COLO829 (cell line): Measurements from ENCODE around the gene PTPRN2.
"Not testable (repeated sequence)": the region's sequence is repeated elsewhere in the genome, so short reads cannot be mapped to it uniquely, and the experiment has no call there.

Experiments
- DNase-seq: peaks from one replicate; pipeline ENCODE4 v3.0.0; 2012; ENCODE audit warnings: low spot score

PTPRN2 gene

DNA sequence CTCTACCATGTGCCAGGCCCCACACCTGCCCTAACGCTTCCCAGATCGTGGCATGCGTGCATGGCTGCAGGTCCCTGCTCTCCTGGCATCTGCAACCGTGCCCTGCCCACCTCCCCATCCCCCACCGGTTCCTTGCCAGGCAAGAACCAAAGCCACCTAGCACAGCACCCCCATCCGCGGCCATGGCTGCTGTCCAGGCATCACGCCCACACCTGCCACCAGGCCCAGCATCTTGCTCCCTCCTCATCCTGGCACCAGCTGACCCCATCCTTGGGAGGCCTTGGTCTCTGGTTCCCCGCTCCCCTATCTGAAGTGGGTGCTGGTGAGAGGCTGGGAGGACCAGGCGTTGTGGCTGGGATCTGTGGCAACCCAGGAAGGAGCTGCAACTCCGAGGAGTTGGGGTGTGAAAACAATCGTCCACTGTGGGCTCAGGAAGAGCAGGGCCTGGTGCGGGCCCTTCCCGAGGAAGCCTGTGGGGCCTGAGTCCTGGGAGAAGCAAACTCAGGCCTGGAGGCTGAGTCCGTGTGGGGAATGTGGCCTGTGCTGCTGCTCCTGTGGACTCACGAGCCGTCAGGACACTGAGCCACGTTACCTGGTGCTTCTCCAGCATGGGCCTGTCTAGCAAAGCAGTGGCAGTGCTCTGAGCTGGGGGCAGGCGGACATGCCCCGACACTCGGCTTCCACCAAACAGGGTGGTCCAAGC is 833.8 kb downstream of the PTPRN2 start:
- DNase-seq, result no peak

DNA sequence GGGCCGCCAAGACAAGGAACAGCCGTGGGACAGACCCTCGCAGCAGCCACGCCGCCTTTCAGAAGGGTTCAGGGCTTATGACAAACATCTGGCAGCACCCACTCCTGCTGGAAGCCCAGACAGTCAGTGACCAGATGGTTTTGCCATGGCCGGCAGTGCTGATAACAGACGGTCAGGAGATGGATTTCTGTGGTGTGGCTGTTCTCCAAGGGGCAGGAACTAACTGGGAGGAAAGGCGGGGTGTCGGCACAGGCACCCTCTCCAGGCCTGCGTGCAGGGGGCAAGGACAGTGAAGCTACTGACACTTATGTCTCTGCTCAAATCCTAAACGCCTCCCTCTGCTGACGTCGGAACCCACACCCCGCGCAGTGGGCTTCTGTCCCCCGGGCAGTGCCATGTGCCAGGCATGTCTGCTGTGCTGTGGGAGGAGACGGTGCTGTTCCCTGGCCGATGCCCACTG is 834.8 kb downstream of the PTPRN2 start:
- DNase-seq, result no peak

GRCh38 chr7:157751951-157752673 is 835.5 kb downstream of the PTPRN2 start:
- no peak for DNase-seq

DNA sequence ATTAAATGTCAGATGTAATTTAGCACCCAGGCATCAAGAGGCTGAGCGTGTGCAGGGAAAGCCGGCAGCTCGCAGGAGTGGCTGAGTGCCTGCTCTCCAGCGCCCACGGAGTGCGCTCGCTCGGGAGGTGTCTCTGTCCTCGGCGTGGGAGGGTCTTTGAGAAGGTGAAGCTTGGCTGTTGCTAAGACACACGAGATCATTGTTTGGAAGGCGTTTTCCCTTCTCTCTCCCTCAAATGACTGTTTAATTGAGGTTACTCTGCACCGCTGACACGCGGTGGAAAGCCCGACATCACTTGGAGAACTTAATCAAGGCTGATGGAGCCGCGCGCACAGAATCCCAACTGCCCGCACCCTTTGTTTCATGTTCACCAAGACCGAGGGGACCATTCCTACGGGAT is 836.2 kb downstream of the PTPRN2 start:
- DNase-seq, result no peak

DNA sequence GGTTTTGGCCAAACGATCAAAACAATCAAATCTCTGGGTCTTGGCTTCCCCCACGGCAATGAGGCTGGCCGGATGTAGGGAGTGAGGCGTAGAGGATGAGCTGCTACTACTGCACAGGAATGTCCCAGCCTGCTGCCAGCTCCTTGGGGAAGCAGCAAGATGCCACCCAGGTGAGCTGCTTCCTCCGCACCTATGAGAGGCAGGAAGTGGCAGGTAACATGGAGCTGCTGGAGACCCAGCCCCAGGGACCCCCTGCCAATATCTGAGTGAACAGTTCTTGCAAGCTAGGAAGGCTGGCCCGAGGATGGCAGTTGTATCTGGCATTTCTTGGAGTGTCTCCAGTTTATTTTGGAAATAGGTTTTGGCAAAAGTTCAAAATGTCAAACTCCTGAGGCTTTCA is 837.3 kb downstream of the PTPRN2 start:
- DNase-seq, result no peak

DNA sequence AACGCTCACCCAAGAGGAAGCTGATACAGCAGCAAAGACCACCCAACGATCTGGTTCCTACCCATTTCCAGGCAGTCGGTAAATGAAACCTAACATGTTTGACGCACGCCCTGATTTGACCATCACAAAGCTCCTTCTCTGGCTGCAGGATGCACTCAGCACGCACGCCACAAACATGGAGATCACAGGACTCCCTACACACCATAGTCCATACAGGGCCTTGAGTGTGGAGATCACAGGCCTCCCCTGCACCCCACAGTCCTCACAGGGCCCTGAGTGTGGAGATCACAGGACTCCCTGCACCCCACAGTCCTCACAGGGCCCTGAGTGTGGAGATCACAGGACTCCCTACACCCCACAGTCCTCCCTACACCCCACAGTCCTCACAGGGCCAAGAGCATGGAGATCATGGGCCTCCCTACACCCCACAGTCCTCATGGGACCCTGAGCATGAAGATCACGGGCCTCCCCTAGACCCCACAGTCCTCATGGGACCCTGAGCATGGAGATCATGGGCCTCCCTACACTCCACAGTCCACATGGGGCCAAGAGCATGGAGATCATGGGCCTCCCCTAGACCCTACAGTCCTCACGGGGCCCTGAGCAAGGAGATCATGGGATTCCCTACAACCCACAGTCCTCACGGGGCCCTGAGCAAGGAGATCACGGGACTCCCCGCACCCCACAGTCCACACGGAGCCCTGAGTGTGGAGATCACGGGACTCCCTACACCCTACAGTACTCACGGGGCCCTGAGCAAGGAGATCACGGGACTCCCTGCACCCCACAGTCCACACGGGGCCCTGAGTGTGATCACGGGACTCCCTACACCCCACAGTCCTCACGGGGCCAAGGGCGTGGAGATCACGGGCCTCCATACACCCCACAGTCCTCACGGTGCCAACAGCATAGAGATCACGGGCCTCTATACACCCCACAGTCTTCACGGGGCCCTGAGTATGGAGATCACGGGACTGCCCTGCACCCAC is 841.6 kb downstream of the PTPRN2 start:
- DNase-seq, result no peak

DNA sequence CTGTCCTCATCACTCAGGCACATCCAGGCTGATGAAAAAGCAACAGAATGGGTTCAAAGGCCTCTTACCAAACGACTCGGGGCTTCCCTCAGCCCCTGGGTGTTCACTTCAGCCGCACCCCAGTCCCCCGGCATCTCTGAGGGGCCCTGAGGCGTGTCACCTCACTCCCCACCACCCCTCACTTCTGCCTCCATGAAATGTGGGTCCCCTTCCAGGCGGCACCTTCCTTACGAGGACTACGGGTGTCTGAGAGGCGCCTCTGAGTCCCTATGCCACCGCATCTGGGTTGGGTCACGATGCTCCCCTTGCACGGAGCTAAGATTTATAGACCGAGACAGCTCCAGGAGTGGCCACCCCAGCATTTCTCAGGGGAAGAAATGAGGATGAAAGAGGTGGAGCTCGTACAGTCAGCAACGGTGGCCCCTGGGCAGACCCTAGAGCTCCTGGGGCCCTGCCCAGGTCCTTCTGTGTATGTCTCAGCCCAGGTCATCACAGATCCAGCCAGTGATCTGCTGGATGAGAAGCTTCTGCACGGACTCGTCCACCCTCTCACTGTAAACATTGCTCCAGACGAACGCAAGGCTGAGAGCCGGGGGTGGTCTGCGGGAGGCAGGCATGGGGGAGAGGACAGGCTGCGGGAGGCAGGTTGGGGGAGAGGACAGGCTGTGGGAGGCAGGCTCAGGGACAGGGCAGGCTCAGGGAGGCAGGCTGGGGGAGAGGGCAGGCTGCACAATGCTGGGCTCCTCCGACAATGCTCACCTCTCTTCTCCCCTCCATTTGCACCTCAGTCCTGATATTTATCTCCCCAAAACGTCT is 842.6 kb downstream of the PTPRN2 start:
- DNase-seq, result no peak

DNA sequence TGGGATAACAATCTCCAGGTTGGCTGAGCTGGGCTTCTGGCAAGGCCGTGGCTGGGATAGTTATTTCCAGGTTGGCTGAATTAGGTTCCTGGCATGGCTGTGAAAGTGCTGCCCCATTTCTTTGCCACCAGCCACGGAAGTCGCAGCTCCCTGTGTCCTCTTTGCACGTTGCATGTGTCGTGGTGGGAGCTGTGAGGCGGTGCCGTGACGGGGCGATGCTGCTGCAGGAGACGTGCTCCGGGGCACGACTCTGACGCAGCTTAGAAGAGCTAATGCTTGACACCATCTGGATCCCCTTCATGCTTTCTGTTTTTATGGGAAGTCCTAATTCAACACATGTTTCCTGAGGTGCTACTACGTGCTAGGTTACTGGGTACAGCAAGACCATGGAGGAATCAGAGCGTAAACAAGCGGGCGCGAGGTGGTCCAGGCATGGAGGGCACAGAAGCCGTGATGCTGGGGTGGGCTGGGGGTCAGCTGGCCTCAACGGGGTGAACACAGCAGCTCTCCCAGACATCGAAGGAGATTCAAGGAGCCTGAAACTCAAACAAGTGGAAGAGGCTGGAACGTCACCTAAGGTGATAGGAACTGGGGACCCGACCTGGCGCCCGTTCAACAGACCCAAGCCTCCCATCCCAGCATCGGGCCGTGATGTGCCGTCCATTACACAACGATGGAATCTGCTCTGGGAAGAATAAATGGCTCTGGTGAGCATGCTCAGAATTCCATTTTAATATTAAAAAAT is 843.7 kb downstream of the PTPRN2 start:
- DNase-seq, result no peak

- no peak for DNase-seq
These were observed 847.3 kb downstream of the PTPRN2 start for GRCh38 chr7:157740251-157740798.

- DNase-seq, result no peak
These were observed 848.0 kb downstream of the PTPRN2 start for GRCh38 chr7:157739650-157740049.

DNA sequence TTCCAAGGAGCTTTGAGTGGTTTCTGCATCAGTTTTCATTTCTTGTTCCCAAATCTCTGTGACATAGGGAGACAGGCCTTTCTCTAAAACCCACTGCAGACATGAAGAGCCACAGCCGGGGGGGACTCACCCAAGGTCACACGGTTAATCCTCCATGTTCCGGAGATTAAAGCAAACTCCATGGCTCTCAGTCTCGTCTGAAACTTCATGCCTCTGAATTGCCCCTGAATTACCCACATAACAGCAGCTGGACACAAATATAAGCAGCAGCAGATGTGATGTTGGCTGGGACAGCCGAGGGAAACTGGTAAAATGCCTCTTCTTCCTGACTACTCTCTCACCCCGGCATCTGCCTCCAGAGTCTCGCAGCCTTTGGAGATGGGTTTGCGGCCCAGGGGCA is 848.6 kb downstream of the PTPRN2 start:
- no peak for DNase-seq

DNA sequence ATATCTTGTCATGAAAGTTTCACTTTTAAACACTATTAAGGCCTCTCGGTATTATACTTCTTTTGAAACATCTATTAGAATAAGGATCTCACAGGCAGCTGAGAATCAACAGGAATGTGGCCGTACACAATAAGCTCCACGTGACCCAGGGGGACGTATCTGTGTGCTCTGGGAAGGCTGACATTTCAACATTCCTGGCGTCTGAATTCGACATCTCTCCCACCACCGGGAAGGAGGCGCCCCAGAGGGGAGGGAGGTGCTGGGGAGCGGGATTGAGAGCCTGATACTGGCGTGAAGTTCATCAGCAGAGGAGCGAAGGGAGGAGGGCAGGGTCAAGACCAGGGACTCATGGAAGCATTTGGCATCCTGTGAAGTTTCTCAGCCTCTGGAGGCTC is 849.6 kb downstream of the PTPRN2 start:
- no peak for DNase-seq

GRCh38 chr7:157737151-157738065 is 850.2 kb downstream of the PTPRN2 start:
- no peak for DNase-seq

GRCh38 chr7:157736341-157736740 is 851.3 kb downstream of the PTPRN2 start:
- DNase-seq, result no peak

- no peak for DNase-seq
These were observed 851.8 kb downstream of the PTPRN2 start for GRCh38 chr7:157735826-157736225.

- DNase-seq, result no peak
These were observed 852.7 kb downstream of the PTPRN2 start for GRCh38 chr7:157734676-157735640.

DNA sequence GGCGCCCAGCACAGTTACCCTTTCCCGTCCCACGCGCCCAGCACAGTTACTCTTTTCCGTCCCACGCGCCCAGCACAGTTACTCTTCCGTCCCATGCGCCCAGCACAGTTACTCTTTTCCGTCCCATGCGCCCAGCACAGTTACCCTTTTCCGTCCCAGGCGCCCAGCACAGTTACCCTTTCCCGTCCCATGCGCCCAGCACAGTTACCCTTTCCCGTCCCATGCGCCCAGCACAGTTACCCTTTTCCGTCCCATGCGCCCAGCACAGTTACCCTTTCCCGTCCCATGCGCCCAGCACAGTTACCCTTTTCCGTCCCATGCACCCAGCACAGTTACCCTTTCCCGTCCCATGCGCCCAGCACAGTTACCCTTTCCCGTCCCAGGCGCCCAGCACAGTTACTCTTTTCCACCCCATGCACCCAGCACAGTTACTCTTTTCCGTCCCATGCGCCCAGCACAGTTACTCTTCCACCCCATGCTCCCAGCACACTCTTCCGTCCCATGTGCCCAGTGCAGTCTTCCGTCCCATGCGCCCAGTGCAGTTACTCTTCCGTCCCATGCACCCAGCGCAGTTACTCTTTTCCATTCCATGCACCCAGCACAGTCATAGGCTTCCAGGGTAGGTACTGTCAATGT is 853.7 kb downstream of the PTPRN2 start:
- not testable (repeated sequence) for DNase-seq

DNA sequence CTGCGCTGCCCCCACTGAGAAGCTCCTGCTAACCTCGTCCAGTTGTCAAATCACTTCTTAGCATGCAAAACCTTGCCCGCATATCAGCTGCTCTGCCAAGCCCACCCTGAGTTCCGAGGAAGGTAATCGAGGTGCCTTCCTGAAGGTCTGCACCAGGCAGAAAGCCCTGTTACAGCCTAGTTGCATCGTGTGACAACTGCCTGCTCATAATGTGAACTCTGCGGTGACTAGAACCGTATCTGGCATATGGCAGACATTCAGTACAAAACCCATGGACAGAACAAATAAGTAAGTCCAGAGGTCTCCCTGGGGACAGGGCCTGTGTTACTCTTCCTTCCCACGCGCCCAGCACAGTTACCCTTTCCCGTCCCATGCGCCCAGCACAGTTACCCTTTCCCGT is 856.5 kb downstream of the PTPRN2 start:
- DNase-seq, result no peak
